Measurements from ENCODE around the gene LAD1.

Gene LAD1

GRCh38 chr1:201334325-201335173 lies 64.6 kb downstream of the LAD1 start:
- TF ChIP-seq, protein P1, sequence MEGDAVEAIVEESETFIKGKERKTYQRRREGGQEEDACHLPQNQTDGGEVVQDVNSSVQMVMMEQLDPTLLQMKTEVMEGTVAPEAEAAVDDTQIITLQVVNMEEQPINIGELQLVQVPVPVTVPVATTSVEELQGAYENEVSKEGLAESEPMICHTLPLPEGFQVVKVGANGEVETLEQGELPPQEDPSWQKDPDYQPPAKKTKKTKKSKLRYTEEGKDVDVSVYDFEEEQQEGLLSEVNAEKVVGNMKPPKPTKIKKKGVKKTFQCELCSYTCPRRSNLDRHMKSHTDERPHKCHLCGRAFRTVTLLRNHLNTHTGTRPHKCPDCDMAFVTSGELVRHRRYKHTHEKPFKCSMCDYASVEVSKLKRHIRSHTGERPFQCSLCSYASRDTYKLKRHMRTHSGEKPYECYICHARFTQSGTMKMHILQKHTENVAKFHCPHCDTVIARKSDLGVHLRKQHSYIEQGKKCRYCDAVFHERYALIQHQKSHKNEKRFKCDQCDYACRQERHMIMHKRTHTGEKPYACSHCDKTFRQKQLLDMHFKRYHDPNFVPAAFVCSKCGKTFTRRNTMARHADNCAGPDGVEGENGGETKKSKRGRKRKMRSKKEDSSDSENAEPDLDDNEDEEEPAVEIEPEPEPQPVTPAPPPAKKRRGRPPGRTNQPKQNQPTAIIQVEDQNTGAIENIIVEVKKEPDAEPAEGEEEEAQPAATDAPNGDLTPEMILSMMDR (IDR thresholded peaks at IDR 0.05; ENCODE audit: low read length): no peak
- no peak for TF ChIP-seq EZH2 (IDR thresholded peaks at IDR 0.05; ENCODE audit: borderline replicate concordance, low read length)
- no peak overlapping the region for H3K4me3 ChIP-seq (ENCODE audit: low read depth, low read length, poor library complexity, severe bottlenecking)
- no peaks in the 10 kb centered on the region for H3K36me3 ChIP-seq (ENCODE audit: insufficient read depth, low read length)
- no peaks in the 10 kb centered on the region for H3K79me2 ChIP-seq (ENCODE audit: insufficient read depth, low read length)
- H3K27ac ChIP-seq (ENCODE audit: low read depth, low read length, poor library complexity, severe bottlenecking): no peak overlapping the region
- no peaks in the 10 kb centered on the region for H3K9me3 ChIP-seq (ENCODE audit: low read length)
- H3K4me1 ChIP-seq (ENCODE audit: insufficient read depth, low read length, severe bottlenecking): no peaks in the 10 kb centered on the region
- no peaks in the 10 kb centered on the region for H3K9me2 ChIP-seq (ENCODE audit: low read depth, low read length)
- no peaks in the 10 kb centered on the region for H4K20me1 ChIP-seq (ENCODE audit: insufficient read depth, low read length)
- H2AFZ ChIP-seq (ENCODE audit: low read length): no peak overlapping the region
- no peaks in the 10 kb centered on the region for H3F3A ChIP-seq (ENCODE audit: insufficient read depth, low read length)
- H3K4me2 ChIP-seq (ENCODE audit: low read length): no peak overlapping the region
- no peaks in the 10 kb centered on the region for H3K27me3 ChIP-seq (ENCODE audit: insufficient read depth, low read length)
- no peak overlapping the region for H3K9ac ChIP-seq (ENCODE audit: low read length)

- no peaks in the 10 kb centered on the region for H3F3A ChIP-seq (ENCODE audit: insufficient read depth, low read length)
- H4K20me1 ChIP-seq (ENCODE audit: insufficient read depth, low read length): no peaks in the 10 kb centered on the region
- no peaks in the 10 kb centered on the region for H3K9me3 ChIP-seq (ENCODE audit: low read length)
- no peak overlapping the region for H3K4me2 ChIP-seq (ENCODE audit: low read length)
- TF ChIP-seq, protein P1 (IDR thresholded peaks at IDR 0.05; ENCODE audit: low read length): no peak
- TF ChIP-seq EZH2 (IDR thresholded peaks at IDR 0.05; ENCODE audit: borderline replicate concordance, low read length): no peak
- no peaks in the 10 kb centered on the region for H3K36me3 ChIP-seq (ENCODE audit: insufficient read depth, low read length)
- no peak overlapping the region for H3K9ac ChIP-seq (ENCODE audit: low read length)
- no peaks in the 10 kb centered on the region for H3K27me3 ChIP-seq (ENCODE audit: insufficient read depth, low read length)
- H3K9me2 ChIP-seq (ENCODE audit: low read depth, low read length): no peaks in the 10 kb centered on the region
- H3K79me2 ChIP-seq (ENCODE audit: insufficient read depth, low read length): no peaks in the 10 kb centered on the region
- H3K27ac ChIP-seq (ENCODE audit: low read depth, low read length, poor library complexity, severe bottlenecking): no peak overlapping the region
- no peaks in the 10 kb centered on the region for H3K4me1 ChIP-seq (ENCODE audit: insufficient read depth, low read length, severe bottlenecking)
- H3K4me3 ChIP-seq (ENCODE audit: low read depth, low read length, poor library complexity, severe bottlenecking): no peak overlapping the region
- H2AFZ ChIP-seq (ENCODE audit: low read length): no peak overlapping the region
Observed at GRCh38 chr1:201332616-201333335, 66.3 kb downstream of the LAD1 start.

DNA sequence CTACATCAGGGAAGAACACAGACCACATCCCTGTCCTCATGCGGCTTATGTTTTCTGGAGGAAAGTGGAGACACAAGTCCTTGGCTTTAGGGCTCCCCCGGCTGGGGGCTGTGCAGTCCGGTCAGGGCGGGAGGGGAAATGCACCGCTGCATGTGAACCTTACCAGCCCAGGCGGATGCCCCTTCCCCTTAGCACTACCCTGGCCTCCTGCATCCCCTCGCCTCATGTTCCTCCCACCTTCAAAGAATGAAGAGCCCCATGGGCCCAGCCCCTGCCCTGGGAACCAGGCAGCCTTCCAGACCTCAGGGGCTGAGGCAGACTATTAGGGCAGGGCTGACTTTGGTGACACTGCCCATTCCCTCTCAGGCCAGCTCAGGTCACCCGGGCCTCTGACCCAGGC lies 67.1 kb downstream of the LAD1 start:
- H3K4me1 ChIP-seq (ENCODE audit: insufficient read depth, low read length, severe bottlenecking): no peaks in the 10 kb centered on the region
- H3K4me2 ChIP-seq (ENCODE audit: low read length): no peak overlapping the region
- no peak overlapping the region for H3K4me3 ChIP-seq (ENCODE audit: low read depth, low read length, poor library complexity, severe bottlenecking)
- H3K9me3 ChIP-seq (ENCODE audit: low read length): no peaks in the 10 kb centered on the region
- H3K9ac ChIP-seq (ENCODE audit: low read length): no peak overlapping the region
- H3K27me3 ChIP-seq (ENCODE audit: insufficient read depth, low read length): no peaks in the 10 kb centered on the region
- TF ChIP-seq EZH2 (IDR thresholded peaks at IDR 0.05; ENCODE audit: borderline replicate concordance, low read length): no peak
- TF ChIP-seq, protein P1 (IDR thresholded peaks at IDR 0.05; ENCODE audit: low read length): no peak
- no peaks in the 10 kb centered on the region for H3K9me2 ChIP-seq (ENCODE audit: low read depth, low read length)
- no peaks in the 10 kb centered on the region for H3F3A ChIP-seq (ENCODE audit: insufficient read depth, low read length)
- H3K36me3 ChIP-seq (ENCODE audit: insufficient read depth, low read length): no peaks in the 10 kb centered on the region
- H3K27ac ChIP-seq (ENCODE audit: low read depth, low read length, poor library complexity, severe bottlenecking): no peak overlapping the region
- H3K79me2 ChIP-seq (ENCODE audit: insufficient read depth, low read length): no peaks in the 10 kb centered on the region
- no peaks in the 10 kb centered on the region for H4K20me1 ChIP-seq (ENCODE audit: insufficient read depth, low read length)
- H2AFZ ChIP-seq (ENCODE audit: low read length): no peak overlapping the region

Measured in OCI-LY1 (cell line).